ENCODE results near the gene CALML5. TPM values are rescaled to one million over a fixed set of nuclear protein-coding genes. Genes with fewer than 3 reads are reported as not detected.

CALML5 gene
- total RNA-seq, 1 experiment from 2014 or later, result not detected

- H3K36me3 ChIP-seq (ENCODE audit: low read depth, low read length), result no peaks in the 10 kb centered on the region
- BruUV-seq (replicated peaks), result no TSS peak
- no peaks in the 10 kb centered on the region for H3K79me2 ChIP-seq (ENCODE audit: low read length)
- no peak overlapping the region for H2AFZ ChIP-seq (ENCODE audit: low read length)
- no peak overlapping the region for H3K4me3 ChIP-seq (ENCODE audit: low read length)
- intact Hi-C loops (cut with micrococcal nuclease), result no loop called here
- ATAC-seq (no peak), DNase-seq (no peak)
- H3K9me2 ChIP-seq (replicated peaks; ENCODE audit: low read length), result no peaks in the 10 kb centered on the region
- no peak overlapping the region for H3K4me2 ChIP-seq (ENCODE audit: low read length)
- no peaks in the 10 kb centered on the region for H3K9me3 ChIP-seq (ENCODE audit: low read length)
- H3K4me1 ChIP-seq (ENCODE audit: insufficient read depth, low read length), result no peaks in the 10 kb centered on the region
- H3K27ac ChIP-seq (ENCODE audit: low read length), result no peak overlapping the region
- ChIA-PET CTCF (no interaction called here), POLR2A (ENCODE audit: unreplicated experiment) (no interaction called here)
- H3K27me3 ChIP-seq (ENCODE audit: low read length), result no peaks in the 10 kb centered on the region
- no peaks in the 10 kb centered on the region for H3F3A ChIP-seq (ENCODE audit: low read length, unreplicated experiment)
- H3K9ac ChIP-seq (ENCODE audit: low read length), result no peak overlapping the region
- no peaks in the 10 kb centered on the region for H4K20me1 ChIP-seq (ENCODE audit: low read length)
- TF ChIP-seq EZH2 (IDR thresholded peaks at IDR 0.05; ENCODE audit: low read length, unreplicated experiment) (no peak), CTCF (conservative IDR thresholded peaks at IDR 0.05; ENCODE audit: low read depth, low read length) (no peak), EZH2phosphoT487 (IDR thresholded peaks at IDR 0.05; ENCODE audit: borderline replicate concordance, low read length) (no peak)
Measured at GRCh38 chr10:5533098-5533731, 33.8 kb upstream of the CALML5 start.

- Histone ChIP-seq H3K27ac (ENCODE audit: low read length) (no peak overlapping the region), H3K9ac (ENCODE audit: low read length) (no peak overlapping the region), H2AFZ (ENCODE audit: low read length) (no peak overlapping the region), H3K4me2 (ENCODE audit: low read length) (no peak overlapping the region), H3K4me1 (ENCODE audit: insufficient read depth, low read length) (no peaks in the 10 kb centered on the region), H3K9me3 (ENCODE audit: low read length) (no peaks in the 10 kb centered on the region), H3K79me2 (ENCODE audit: low read length) (no peaks in the 10 kb centered on the region), H3K4me3 (ENCODE audit: low read length) (no peak overlapping the region), H3K9me2 (replicated peaks; ENCODE audit: low read length) (no peaks in the 10 kb centered on the region), H4K20me1 (ENCODE audit: low read length) (no peaks in the 10 kb centered on the region), H3K27me3 (ENCODE audit: low read length) (no peaks in the 10 kb centered on the region), H3F3A (ENCODE audit: low read length, unreplicated experiment) (no peaks in the 10 kb centered on the region), H3K36me3 (ENCODE audit: low read depth, low read length) (no peaks in the 10 kb centered on the region)
- DNase-seq (no peak), ATAC-seq (no peak)
- POLR2A ChIA-PET (ENCODE audit: unreplicated experiment), result no interaction called here
- CTCF ChIA-PET, result no interaction called here
- no TSS peak for BruUV-seq (replicated peaks)
- intact Hi-C loops (cut with micrococcal nuclease), result no loop called here
- no peak for TF ChIP-seq EZH2 (IDR thresholded peaks at IDR 0.05; ENCODE audit: low read length, unreplicated experiment)
- no peak for TF ChIP-seq EZH2phosphoT487 (IDR thresholded peaks at IDR 0.05; ENCODE audit: borderline replicate concordance, low read length)
- TF ChIP-seq CTCF (conservative IDR thresholded peaks at IDR 0.05; ENCODE audit: low read depth, low read length), result no peak
Measured at GRCh38 chr10:5532618-5533097, 33.3 kb upstream of the CALML5 start.

- no peak overlapping the region for H2AFZ ChIP-seq (ENCODE audit: low read length)
- no peak overlapping the region for H3K4me2 ChIP-seq (ENCODE audit: low read length)
- ChIA-PET CTCF (no interaction called here), POLR2A (ENCODE audit: unreplicated experiment) (no interaction called here)
- H3K27ac ChIP-seq (ENCODE audit: low read length), result no peak overlapping the region
- DNase-seq, result no peak
- H3K9me3 ChIP-seq (ENCODE audit: low read length), result no peaks in the 10 kb centered on the region
- no peak for ATAC-seq
- TF ChIP-seq EZH2phosphoT487 (IDR thresholded peaks at IDR 0.05; ENCODE audit: borderline replicate concordance, low read length) (no peak), EZH2 (IDR thresholded peaks at IDR 0.05; ENCODE audit: low read length, unreplicated experiment) (no peak), CTCF (conservative IDR thresholded peaks at IDR 0.05; ENCODE audit: low read depth, low read length) (no peak)
- H3K36me3 ChIP-seq (ENCODE audit: low read depth, low read length), result no peaks in the 10 kb centered on the region
- intact Hi-C loops (cut with micrococcal nuclease), result no loop called here
- H4K20me1 ChIP-seq (ENCODE audit: low read length), result no peaks in the 10 kb centered on the region
- no peak overlapping the region for H3K9ac ChIP-seq (ENCODE audit: low read length)
- no peaks in the 10 kb centered on the region for H3K4me1 ChIP-seq (ENCODE audit: insufficient read depth, low read length)
- H3K79me2 ChIP-seq (ENCODE audit: low read length), result no peaks in the 10 kb centered on the region
- BruUV-seq (replicated peaks), result no TSS peak
- H3F3A ChIP-seq (ENCODE audit: low read length, unreplicated experiment), result no peaks in the 10 kb centered on the region
- no peak overlapping the region for H3K4me3 ChIP-seq (ENCODE audit: low read length)
- no peaks in the 10 kb centered on the region for H3K27me3 ChIP-seq (ENCODE audit: low read length)
- no peaks in the 10 kb centered on the region for H3K9me2 ChIP-seq (replicated peaks; ENCODE audit: low read length)
Measured at GRCh38 chr10:5532307-5532605, 32.9 kb upstream of the CALML5 start.
